NT2/D1 (cell line): ENCODE data around the gene HDAC7.

ENCODE experiments used
- SUZ12 ChIP-seq: IDR thresholded peaks from 2 replicates; pipeline ENCODE4 v1.6.1; 2011; ENCODE audit not compliant: insufficient read length, insufficient read depth; ENCODE audit errors: extremely low read depth
- YY1 ChIP-seq: IDR thresholded peaks from 2 replicates; pipeline ENCODE4 v1.6.1; 2011; ENCODE audit not compliant: insufficient read length, insufficient read depth
- ZNF274 ChIP-seq: IDR thresholded peaks from 2 replicates; pipeline ENCODE4 v1.6.1; 2011; ENCODE audit warnings: mild to moderate bottlenecking, low read depth, low read length

GRCh38 chr12:47825173-47825639, 5.5 kb upstream of the HDAC7 start:
- no peak for TF ChIP-seq YY1
- no peak for TF ChIP-seq SUZ12
- TF ChIP-seq ZNF274, result no peak
